DOHH2 (cell line): ENCODE results near the gene DNAJC4.

Source experiments
- H3F3A ChIP-seq: fragments of 200-600 bp; sonication (generic), shearing (Covaris generic); 2 replicates; pipeline ENCODE4 v1.6.0; 2016; ENCODE audit warnings: antibody characterized with exemption, mild to moderate bottlenecking; ENCODE audit not compliant: control insufficient read depth, insufficient read depth
- H3K27ac ChIP-seq: fragments of 200-600 bp; sonication (generic); 2 replicates; pipeline ENCODE4 v1.5.1; 2014; ENCODE audit warnings: low read depth, mild to moderate bottlenecking, low read length, moderate library complexity
- H3K27me3 ChIP-seq: fragments of 200-600 bp; sonication (generic); 2 replicates; pipeline ENCODE4 v1.6.1; 2014; ENCODE audit warnings: mild to moderate bottlenecking, low read length, mixed read lengths; ENCODE audit not compliant: control insufficient read depth
- H3K36me3 ChIP-seq: fragments of 200-600 bp; sonication (generic); 2 replicates; pipeline ENCODE4 v1.6.1; 2014; ENCODE audit warnings: mild to moderate bottlenecking, low read length, moderate library complexity, mixed read lengths; ENCODE audit not compliant: control insufficient read depth
- H3K4me1 ChIP-seq: fragments of 200-600 bp; sonication (generic); 2 replicates; pipeline ENCODE4 v1.6.1; 2014; ENCODE audit warnings: mild to moderate bottlenecking, low read length, mixed read lengths; ENCODE audit not compliant: control insufficient read depth
- H3K4me2 ChIP-seq: fragments of 200-600 bp; sonication (generic); 2 replicates; pipeline ENCODE4 v1.6.0; 2014; ENCODE audit warnings: mild to moderate bottlenecking, low read length, moderate library complexity
- H3K4me3 ChIP-seq: fragments of 200-600 bp; sonication (generic); 2 replicates; pipeline ENCODE4 v1.5.1; 2014; ENCODE audit warnings: mild to moderate bottlenecking, low read length, mixed read lengths
- H3K79me2 ChIP-seq: fragments of 200-600 bp; sonication (generic); 2 replicates; pipeline ENCODE4 v1.6.1; 2014; ENCODE audit warnings: mild to moderate bottlenecking, low read length, mixed read lengths; ENCODE audit not compliant: control insufficient read depth
- H3K9me2 ChIP-seq: fragments of 200-600 bp; sonication (generic); replicated peaks from 2 replicates; pipeline ENCODE4 v1.6.1; 2014; ENCODE audit warnings: mild to moderate bottlenecking, low read length, mixed read lengths; ENCODE audit not compliant: control insufficient read depth
- H3K9me3 ChIP-seq: fragments of 200-600 bp; sonication (generic); 2 replicates; pipeline ENCODE4 v1.6.1; 2014; ENCODE audit warnings: antibody characterized with exemption, low read length, mixed read lengths; ENCODE audit not compliant: control insufficient read depth, insufficient read depth
- H4K20me1 ChIP-seq: fragments of 200-600 bp; sonication (generic); 2 replicates; pipeline ENCODE4 v1.6.0; 2014; ENCODE audit warnings: low read depth, mild to moderate bottlenecking, antibody characterized with exemption, low read length, moderate library complexity; ENCODE audit not compliant: control insufficient read depth, insufficient read depth
- CTCF ChIP-seq: fragments of 200-600 bp; sonication (generic); IDR thresholded peaks from one replicate; pipeline ENCODE4 v1.5.1; 2014; ENCODE audit warnings: antibody characterized with exemption, mild to moderate bottlenecking, low read depth, low read length; ENCODE audit not compliant: poor library complexity, severe bottlenecking
- EZH2phosphoT487 ChIP-seq: fragments of 200-600 bp; sonication (generic); IDR thresholded peaks from 2 replicates; pipeline ENCODE4 v1.6.1; 2017; ENCODE audit warnings: borderline replicate concordance, mild to moderate bottlenecking, antibody characterized with exemption, low read length, moderate library complexity, mixed read lengths

The DNAJC4 gene

GRCh38 chr11:64259533-64260067 is 29.3 kb downstream of the DNAJC4 start:
- no peaks in the 10 kb centered on the region for H3K9me3 ChIP-seq
- no peaks in the 10 kb centered on the region for H4K20me1 ChIP-seq
- H3K4me3 ChIP-seq = no peak overlapping the region
- no peaks in the 10 kb centered on the region for H3K9me2 ChIP-seq
- no peak overlapping the region for H3K4me2 ChIP-seq
- TF ChIP-seq CTCF (no peak), EZH2phosphoT487 (no peak)
- H3F3A ChIP-seq = no peaks in the 10 kb centered on the region
- H3K27me3 ChIP-seq = no peaks in the 10 kb centered on the region
- no peaks in the 10 kb centered on the region for H3K4me1 ChIP-seq
- H3K27ac ChIP-seq = no peak overlapping the region
- no peaks in the 10 kb centered on the region for H3K79me2 ChIP-seq
- H3K36me3 ChIP-seq = peaks cover 52% of the 10 kb centered on the region

- H3K4me1 ChIP-seq = no peaks in the 10 kb centered on the region
- H3K9me2 ChIP-seq = no peaks in the 10 kb centered on the region
- TF ChIP-seq EZH2phosphoT487 (no peak), CTCF (no peak)
- no peaks in the 10 kb centered on the region for H4K20me1 ChIP-seq
- no peaks in the 10 kb centered on the region for H3K79me2 ChIP-seq
- H3K4me2 ChIP-seq = no peak overlapping the region
- no peak overlapping the region for H3K4me3 ChIP-seq
- H3K27me3 ChIP-seq = no peaks in the 10 kb centered on the region
- no peaks in the 10 kb centered on the region for H3K9me3 ChIP-seq
- H3F3A ChIP-seq = no peaks in the 10 kb centered on the region
- peaks cover 46% of the 10 kb centered on the region for H3K36me3 ChIP-seq
- no peak overlapping the region for H3K27ac ChIP-seq
These were observed 29.9 kb downstream of the DNAJC4 start for GRCh38 chr11:64260147-64260708.

- Histone ChIP-seq H3K79me2 (no peaks in the 10 kb centered on the region), H3F3A (no peaks in the 10 kb centered on the region), H3K36me3 (peaks cover 40% of the 10 kb centered on the region), H3K27ac (no peak overlapping the region), H3K4me3 (no peak overlapping the region), H4K20me1 (no peaks in the 10 kb centered on the region), H3K9me3 (no peaks in the 10 kb centered on the region), H3K4me1 (no peaks in the 10 kb centered on the region), H3K9me2 (no peaks in the 10 kb centered on the region), H3K4me2 (no peak overlapping the region), H3K27me3 (no peaks in the 10 kb centered on the region)
- TF ChIP-seq CTCF (no peak), EZH2phosphoT487 (no peak)
These were observed 31.3 kb downstream of the DNAJC4 start for GRCh38 chr11:64261556-64262080.
